Measurements from ENCODE around the gene OR13G1.
"Not testable (repeated sequence)": the region's sequence is repeated elsewhere in the genome, so short reads cannot be mapped to it uniquely, and the experiment has no call there.

OR13G1 gene, protein sequence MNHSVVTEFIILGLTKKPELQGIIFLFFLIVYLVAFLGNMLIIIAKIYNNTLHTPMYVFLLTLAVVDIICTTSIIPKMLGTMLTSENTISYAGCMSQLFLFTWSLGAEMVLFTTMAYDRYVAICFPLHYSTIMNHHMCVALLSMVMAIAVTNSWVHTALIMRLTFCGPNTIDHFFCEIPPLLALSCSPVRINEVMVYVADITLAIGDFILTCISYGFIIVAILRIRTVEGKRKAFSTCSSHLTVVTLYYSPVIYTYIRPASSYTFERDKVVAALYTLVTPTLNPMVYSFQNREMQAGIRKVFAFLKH

DNA sequence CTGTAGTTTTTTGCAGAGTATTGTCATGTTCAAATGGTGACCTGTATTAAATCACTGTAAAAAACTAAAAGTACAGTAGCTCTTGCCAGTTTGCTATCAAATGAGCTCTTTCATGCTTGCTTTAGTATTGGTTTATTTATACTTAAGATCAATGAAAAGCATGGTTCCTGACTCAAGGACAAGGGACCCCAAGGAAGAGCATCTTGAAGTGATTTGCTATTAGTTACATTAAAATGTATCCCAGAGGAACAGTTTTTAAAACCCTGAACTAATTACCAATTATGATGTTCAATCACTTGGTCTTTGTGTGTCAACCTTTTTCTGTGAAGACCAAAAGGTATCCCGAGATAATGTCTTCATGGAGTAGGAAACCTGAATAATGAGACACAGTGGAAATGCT, at the start of gene OR13G1:
Gene OR13G1, minus strand, starts transcription at position 101 of the 400 bp plus-strand sequence. CDS start 6,698 bp downstream, outside the sequence.
- DNase-seq (ENCODE audit: low read depth) = no peak

DNA sequence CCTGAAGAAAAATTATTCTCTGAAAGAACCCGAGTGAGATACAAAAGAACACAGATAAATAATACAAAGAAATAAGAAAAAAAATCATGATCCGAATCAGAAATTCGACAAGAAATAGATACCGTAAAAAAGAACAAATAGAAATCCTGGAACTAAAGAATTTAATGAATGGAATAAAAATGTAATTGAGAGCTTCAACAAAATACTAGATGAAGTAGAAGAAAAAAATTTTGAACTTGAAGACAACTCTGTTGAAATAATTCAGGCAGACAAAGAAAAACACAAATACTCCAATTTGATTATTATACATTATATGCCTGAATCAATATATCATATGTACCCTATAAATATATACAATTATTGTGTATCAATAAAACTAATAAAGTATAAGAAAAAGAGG, 41.7 kb upstream of the OR13G1 start:
- no peak for DNase-seq (ENCODE audit: low read depth)

DNA sequence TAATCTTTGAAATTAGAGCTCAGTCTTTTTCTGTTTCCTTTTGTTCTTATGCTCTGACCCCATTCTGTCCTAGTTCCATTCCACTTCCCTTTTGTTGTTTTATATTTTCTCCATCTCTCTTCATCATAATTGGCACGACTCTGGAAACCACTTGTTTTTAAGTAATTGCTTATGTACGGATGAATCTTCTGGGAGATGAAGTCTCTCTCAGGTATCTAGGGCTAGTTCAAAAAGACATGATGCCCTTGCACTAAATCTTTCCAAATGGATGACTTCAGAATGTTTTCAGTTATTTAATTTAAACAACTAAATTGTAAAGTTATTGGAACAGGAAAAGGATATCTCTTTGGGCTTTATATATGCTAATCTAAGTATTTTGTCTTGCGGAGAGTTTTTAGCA, 37.0 kb upstream of the OR13G1 start, which contains the start of gene OR6F1:
Gene OR6F1, minus strand, starts transcription at position 101 of the 400 bp plus-strand sequence. CDS start 3,891 bp downstream, outside the sequence.
- DNase-seq (ENCODE audit: low read depth) = no peak

DNA sequence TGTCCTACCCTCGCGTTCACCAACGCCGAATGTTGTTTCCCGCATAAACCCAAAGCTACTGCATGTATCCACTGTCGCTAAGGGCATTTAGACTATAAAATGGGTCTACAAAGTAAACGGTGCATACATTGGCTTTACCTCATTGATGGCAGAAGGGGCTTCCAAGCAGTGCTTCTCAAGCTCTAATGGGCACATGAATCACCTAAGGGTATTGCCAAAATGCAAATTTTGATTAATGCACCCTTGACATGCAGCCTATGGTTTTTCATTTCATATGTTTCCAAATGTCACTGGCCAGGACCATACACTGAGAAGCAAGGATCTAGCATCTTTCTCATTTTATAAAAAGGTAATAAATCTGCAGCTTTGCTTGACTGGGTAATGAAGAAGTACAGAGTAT, 34.2 kb upstream of the OR13G1 start:
- DNase-seq (ENCODE audit: low read depth) = no peak

DNA sequence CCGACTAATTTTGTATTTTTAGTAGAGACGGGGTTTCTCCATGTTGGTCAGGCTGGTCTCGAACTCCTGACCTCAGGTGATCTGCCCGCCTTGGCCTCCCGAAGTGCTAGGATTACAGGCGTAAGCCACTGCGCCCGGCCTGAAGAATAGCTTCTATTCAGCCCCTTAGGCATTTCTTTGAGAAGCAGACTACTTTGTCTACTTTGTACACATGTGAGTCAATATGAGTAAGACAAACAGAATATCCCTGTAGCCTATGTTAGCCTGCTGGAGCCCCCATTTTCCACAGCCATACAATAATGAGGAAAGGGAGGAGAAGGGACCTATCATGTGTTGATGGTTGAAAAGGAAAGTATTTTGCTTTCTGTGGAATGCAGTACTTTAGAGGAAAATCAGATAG, 31.1 kb upstream of the OR13G1 start:
- DNase-seq (ENCODE audit: low read depth) = not testable (repeated sequence)

DNA sequence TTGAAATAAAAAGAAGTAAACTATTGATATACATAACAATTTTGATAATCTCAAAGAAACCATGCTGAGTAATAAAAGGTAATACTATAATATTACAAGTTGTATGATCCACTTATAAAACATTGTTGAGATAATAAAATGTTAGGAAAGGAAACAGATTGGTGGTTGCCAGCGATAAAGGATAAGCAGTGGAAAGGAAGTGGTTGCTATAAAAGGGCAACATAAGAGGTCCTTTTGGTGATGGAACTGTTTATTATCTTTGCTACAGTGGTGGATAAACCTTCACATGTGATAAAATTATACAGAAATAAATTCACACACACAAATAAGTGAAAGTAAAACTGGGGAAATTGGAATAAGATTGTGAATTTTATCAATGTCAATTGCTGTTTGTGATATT, 21.8 kb upstream of the OR13G1 start:
- DNase-seq (ENCODE audit: low read depth) = no peak

DNA sequence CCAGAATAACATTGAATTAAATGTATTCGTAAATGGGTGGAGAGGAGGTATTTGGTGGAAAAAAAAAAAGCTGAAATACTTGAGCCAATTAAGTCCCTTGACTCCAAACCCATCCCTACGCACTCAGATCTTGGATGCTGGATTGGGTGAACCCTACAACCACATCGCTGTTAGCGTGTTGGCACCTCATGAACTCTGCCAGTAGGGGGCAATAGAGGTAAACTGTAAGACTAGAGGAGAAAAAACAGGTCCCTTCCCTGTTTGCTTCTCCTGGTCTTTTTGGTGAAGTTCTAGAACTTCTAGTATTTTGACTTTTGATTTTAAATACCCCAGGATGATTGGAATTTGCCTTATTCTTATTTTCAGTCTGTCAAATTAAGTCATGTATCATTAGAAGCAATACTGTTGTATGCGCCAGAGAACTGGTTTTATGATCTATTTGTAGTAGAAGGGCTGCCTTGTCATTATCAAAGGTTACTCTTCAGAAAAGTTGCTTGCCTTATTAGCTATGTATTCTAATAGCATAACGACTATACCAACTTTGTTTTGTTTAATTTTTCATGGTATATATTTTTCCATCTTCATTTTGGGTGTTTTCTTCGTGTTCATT, 1.9 kb upstream of the OR13G1 start:
- DNase-seq (ENCODE audit: low read depth) = peak; percentile 11

DNA sequence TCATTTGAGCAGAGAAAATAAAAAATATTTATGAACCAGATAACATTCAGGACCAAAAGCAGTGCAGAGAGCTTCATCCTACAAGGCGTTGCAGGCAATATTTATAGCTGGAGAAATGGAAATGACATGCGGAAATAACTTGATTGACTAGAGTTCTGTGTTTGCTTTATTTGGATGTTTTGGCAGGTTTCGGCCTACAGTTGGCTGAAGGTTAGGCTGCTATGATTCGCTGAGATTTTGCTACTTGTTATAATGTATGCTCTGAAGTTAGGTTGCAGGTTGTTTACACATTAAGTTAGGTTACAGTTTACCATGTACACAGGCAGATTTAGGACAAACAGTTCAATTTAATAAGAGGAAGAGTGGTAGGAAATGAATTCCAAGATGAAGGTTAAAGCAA, 632 bp upstream of the OR13G1 start:
- no peak for DNase-seq (ENCODE audit: low read depth)

DNA sequence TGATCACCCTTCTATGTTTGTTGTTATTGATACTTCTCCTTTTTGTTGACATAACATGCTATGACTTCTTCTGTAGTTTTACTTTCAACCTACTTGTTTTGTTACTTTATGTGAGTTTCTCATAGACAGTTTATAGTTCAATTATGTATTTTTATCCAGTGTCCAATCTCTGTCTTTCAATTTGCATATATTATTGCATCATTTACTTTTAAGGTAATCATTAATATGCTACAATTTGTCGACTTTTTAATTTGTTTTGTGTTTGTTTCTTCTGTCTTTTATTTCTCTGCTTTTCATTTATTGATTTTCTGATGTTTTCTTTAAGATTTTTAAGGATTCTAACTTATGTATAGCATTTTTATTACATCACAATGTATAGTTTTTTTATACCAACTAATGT, 10.3 kb downstream of the OR13G1 start:
- DNase-seq (ENCODE audit: low read depth) = no peak

DNA sequence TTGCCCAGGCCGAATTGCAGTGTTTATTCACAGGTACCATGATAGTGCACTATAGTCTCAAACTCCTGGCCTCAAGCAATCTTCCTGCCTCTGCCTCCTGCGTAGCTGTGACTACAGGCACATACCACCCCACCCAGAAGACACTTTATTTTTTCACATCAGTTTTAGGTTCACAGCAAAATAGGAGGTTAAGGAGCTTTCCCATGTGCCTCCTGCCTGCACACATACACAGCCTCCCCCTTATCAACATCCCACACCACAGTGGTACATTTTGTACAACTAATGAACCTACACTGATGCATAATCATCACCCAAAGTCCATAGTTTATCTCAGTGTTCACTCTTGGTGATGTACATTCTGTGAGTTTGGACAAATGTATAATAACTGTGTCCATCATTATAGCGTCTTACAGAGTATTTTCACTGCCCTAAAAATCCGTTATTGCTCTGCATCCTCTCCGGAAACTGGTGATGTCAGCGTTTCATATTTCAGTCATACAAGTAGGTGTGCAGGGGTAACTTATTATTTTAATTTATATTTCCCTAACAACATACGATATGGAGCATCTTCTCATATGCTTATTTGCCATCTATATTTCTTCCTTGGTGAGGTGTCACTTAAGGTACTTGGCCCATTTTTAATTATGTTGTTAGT, 23.2 kb downstream of the OR13G1 start:
- DNase-seq (ENCODE audit: low read depth) = no peak

DNA sequence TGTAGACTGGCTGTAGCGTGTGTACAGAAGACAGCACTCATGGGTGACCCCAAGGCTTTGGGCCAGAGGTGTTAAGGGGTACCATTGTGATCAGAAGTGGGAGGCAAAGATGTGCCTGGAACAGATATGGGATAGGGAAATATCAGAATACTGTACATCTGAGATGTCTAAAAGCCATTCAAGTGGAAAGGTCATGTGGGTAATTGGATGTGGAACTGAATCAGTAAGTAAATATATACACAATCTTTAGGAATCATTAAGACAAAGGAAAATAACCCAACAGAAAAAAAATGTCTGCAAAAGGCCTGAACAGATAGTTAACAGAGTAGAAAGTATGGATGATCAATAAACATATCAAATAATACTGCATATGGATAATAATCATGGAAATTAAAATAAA, 26.5 kb downstream of the OR13G1 start:
- DNase-seq (ENCODE audit: low read depth) = no peak

DNA sequence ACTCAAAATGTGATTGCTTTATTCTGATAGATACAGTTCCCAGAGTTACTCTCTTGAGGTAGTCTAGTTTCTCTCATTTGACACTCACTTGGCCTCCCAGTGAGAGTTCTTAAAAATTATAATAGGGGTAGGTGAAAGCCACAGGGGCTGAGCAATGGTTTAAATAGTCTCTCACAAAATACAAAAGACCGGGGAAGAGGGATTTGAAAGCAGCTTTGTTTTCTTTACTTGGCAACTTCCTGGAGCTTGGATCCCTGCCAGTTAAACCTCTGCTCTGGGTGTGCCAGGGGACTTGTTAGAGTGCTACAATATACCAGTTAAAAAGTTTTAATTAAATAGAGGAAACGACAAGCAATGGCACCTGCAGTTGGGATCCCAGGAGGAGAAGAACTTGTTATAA, 31.7 kb downstream of the OR13G1 start:
- DNase-seq (ENCODE audit: low read depth) = no peak

DNA sequence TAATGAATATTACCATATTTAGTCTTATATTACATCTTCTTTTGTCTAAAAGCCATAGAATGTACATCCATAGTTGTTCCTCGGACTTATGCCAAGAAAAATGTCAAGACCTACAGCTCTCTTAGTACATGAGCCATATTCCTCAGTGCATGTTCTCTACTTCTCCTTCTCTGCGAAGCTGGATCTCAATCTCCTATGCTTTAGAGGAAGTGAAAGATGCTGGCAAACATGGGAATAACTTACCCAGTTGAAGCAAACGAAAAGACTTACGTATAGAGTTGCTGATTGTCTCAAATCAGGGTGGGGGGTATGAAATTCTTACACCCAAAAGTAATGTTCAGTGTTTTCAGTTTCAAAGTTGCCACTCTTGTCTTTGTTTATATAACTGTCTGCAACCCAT, 32.7 kb downstream of the OR13G1 start:
- no peak for DNase-seq (ENCODE audit: low read depth)

DNA sequence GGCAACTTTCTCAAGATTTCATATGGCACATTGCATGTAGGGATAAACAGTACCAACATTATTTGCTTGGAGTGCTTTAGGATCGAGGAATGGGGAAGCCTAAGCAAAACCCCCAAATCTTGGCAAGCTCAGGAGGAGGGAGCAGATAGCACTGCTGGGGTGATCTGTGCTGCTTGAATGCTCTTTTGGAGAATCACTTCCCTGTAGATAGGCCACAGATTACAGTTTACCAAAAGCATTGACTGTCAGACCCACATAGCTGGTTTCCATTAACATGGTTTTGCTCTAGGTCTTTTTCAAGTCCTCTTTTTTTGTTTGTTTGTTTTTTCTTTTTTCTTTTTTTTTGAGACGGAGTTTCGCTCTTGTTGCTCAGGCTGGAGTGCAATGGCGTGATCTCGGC, 36.8 kb downstream of the OR13G1 start:
- DNase-seq (ENCODE audit: low read depth) = no peak

DNA sequence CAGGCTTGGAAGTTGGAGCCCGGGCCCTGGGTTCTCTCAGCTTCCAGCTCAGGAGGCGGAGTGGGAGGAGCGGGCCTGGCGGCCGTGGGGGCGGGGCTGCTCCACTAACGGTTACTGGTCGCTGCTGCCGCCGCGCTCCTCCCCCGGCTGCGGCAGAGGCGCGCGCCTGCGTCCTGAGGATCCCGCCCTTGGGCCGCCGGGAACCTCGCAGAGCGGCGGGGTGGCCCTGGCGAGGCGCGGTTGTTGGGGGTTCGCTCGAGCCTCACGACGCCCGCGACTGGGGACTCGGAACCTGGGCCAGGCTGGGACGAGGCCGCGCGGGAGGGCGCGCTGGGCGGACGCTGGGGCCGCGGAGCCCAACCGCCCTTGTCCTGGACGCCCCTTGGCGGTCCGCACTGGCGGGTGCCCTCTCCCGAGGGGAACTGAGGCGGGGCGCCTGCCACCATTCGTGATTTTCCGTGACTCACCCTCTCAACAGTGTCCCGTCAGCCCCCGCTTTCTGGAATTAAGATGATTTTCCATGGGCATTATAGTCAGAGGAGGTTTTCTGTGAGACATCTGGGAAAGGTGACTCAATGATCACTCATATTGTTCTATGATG, 40.1 kb downstream of the OR13G1 start:
- DNase-seq (ENCODE audit: low read depth) = peak; percentile 12

DNA sequence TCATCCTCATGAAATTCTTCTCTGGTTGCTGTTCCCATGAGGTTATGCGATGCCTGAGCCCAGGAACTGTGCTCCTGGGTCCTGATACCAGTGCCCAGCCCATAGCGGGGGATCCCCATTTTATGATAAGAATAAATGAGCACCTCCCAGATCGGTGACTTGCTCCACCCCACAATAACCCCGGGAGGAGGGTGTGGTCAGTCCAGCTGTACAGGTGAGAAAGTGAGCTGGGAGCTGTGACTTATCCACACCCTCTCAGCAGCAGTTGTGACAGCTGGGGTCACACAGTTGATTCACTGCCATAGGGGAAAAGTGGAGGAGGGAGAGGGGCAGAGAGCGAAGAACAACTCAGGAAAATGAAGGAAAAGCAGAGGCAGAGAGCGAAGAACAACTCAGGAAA, 40.8 kb downstream of the OR13G1 start:
- DNase-seq (ENCODE audit: low read depth) = no peak

DNA sequence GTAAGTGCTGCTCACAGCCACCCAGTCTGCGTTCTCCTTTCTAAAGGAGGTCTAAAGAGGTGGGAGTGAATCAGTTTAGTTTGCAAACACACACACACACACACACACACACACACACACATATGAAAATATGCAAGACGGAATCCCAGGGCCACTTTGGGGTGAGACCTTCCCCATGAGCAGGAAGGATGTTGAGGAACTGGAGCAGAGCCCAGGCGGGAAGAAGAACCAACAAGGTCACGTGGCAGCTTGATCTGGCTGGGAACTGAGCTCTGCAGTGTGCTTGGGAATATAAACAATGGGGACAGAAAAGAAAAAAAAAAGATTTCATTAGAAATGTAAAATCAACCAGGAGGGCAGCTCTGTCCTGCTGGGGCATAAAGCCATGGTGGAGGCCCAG, 41.5 kb downstream of the OR13G1 start:
- DNase-seq (ENCODE audit: low read depth) = no peak

DNA sequence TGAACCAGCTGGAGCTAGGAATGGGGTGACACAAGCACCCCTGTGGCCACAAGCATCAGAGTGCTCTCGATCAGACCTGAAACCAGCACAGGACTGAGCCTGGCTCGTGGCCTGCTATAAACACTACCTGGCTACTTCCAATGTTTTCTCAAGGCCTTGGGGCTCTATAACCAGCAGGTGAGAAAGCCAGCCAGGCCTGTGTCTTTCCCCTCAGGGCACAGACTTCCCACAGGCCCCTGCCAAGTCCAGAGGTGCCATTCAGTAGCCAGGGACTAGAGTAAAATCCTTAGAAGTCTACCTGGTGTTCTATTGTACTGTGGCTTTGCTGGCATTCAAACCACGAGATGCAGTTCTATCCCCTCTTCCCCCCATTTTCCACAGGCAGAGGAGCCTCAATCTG, 51.6 kb downstream of the OR13G1 start:
- DNase-seq (ENCODE audit: low read depth) = no peak

Data from activated T-cell treated with anti-CD3 and anti-CD28 coated beads for 24 hours (primary cell).